ENCODE results near the gene AKAP8L.

The AKAP8L gene

DNA sequence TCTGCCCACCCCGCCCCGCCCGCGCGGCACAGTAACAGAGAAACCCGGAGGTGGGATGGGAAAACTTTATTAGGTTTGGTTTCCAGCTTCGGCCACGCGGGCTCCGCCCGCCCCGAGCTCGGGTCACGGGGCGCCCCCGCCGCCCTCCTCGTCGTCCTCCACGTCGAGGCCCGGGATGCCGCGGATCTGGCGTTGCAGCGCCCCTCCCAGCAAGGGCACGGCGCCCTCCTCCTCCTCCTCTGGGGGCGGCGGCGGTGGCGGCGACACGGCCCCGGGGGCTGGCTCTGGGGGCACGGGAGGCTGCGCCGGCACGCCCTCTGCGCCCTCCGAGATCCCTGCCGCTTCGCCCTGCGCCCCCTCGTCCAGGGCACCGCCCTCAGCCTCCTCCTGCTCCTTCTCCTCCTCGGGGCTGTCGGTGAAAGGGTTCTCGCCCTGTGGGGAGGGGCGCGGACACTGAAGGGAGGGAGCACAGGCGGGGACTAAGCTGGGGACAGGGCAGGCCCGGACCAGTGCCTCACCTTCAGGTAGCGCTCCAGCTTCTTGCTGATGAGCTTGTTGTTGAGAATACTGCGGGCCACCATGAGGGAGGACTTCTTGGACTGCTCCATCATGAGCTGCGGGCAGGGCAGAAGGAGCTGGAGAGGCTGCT lies 38.7 kb downstream of the AKAP8L start:
- peak overlapping the region; percentile 76 for H3K9ac ChIP-seq (ENCODE audit: low read depth, low read length)
- no peaks in the 10 kb centered on the region; the same call in 1 of the 2 replicates for H3K36me3 ChIP-seq (ENCODE audit: insufficient read depth, low read length)
- H3K4me1 ChIP-seq (ENCODE audit: insufficient read depth, low read length): peaks cover 12% of the 10 kb centered on the region
- H3K9me3 ChIP-seq (ENCODE audit: control insufficient read depth, insufficient read depth, low read length): no peaks in the 10 kb centered on the region

- Histone ChIP-seq H3K36me3 (ENCODE audit: insufficient read depth, low read length) (no peaks in the 10 kb centered on the region; the same call in 1 of the 2 replicates), H3K4me1 (ENCODE audit: insufficient read depth, low read length) (peaks cover 12% of the 10 kb centered on the region), H3K9me3 (ENCODE audit: control insufficient read depth, insufficient read depth, low read length) (no peaks in the 10 kb centered on the region), H3K9ac (ENCODE audit: low read depth, low read length) (peak within 1 kb of the TSS; percentile 99)
Observed at GRCh38 chr19:15379083-15379998, 39.4 kb downstream of the AKAP8L start, which contains the start of gene AKAP8. Gene AKAP8 (minus strand): TSS chr19:15379787. CDS start chr19:15379731, 56 bp downstream.

DNA sequence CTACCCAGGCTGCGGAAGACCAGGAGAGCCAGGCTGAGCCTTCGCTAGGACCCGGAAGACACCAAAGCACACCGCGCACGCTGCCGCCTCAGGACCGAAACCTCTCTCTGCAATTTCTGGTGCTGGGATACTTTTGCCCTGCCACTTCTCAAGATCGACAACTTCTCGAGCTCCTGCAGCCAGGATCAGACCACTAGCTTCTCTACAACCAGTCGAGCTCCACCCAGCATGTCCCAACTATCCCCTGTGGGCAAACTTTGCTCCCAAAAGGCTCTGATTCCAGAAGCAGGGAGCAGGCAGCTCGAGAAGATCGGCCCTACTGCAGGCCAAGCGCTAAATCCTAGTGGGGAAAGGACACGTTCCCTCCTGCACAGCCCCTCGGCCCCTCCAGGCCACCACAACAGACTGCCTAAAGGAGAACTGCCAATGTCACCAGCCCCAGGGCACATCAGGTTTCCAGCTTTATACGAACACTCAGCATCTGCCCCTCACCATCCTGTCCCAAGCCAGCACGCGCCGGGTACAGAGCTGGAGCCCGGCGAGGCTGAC lies 40.2 kb downstream of the AKAP8L start:
- no peaks in the 10 kb centered on the region for H3K9me3 ChIP-seq (ENCODE audit: control insufficient read depth, insufficient read depth, low read length)
- H3K4me1 ChIP-seq (ENCODE audit: insufficient read depth, low read length): peaks cover 12% of the 10 kb centered on the region
- no peaks in the 10 kb centered on the region; the same call in 1 of the 2 replicates for H3K36me3 ChIP-seq (ENCODE audit: insufficient read depth, low read length)

GRCh38 chr19:15374796-15375440 lies 43.9 kb downstream of the AKAP8L start:
- Histone ChIP-seq H3K4me1 (ENCODE audit: insufficient read depth, low read length) (peaks cover 3% of the 10 kb centered on the region; the same call in 1 of the 2 replicates), H3K9me3 (ENCODE audit: control insufficient read depth, insufficient read depth, low read length) (no peaks in the 10 kb centered on the region), H3K36me3 (ENCODE audit: insufficient read depth, low read length) (peaks cover 11% of the 10 kb centered on the region), H3K9ac (ENCODE audit: low read depth, low read length) (no peak overlapping the region)

More for the DNA sequence above, 40.2 kb downstream of the AKAP8L start:
- H3K9ac ChIP-seq (ENCODE audit: low read depth, low read length): peak overlapping the region; percentile 99

DNA sequence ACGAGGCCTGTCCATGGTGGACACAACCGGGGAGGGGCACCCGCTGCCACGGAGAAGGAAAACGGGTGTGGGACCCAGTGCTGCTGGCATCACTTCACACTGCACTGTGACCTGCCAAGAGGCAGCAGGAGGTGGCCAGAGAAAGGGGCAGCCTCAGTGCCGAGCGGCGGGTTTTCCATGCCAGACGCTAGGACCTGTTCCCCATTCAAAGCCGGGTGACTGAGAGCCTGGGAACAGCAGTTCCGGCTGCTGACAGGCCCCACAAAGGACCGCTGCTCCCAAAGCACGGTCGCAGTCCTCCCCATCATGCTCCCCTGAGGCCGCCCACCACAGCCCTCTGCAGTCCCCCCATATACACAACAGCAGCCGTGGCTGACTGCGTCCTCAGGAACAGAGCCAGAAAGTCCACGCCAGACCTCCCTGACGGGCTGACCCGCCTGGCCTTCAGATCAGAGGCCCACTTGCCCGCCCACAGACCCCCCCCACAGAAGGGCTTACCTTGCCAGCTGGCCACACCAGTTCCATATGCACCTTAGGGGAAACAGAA lies 44.6 kb downstream of the AKAP8L start:
- Histone ChIP-seq H3K9me3 (ENCODE audit: control insufficient read depth, insufficient read depth, low read length) (no peaks in the 10 kb centered on the region), H3K9ac (ENCODE audit: low read depth, low read length) (no peak overlapping the region), H3K36me3 (ENCODE audit: insufficient read depth, low read length) (peaks cover 11% of the 10 kb centered on the region), H3K4me1 (ENCODE audit: insufficient read depth, low read length) (peaks cover 3% of the 10 kb centered on the region; the same call in 1 of the 2 replicates)

- H3K36me3 ChIP-seq (ENCODE audit: insufficient read depth, low read length): peaks cover 11% of the 10 kb centered on the region
- no peaks in the 10 kb centered on the region for H3K9me3 ChIP-seq (ENCODE audit: control insufficient read depth, insufficient read depth, low read length)
- no peak overlapping the region for H3K9ac ChIP-seq (ENCODE audit: low read depth, low read length)
- H3K4me1 ChIP-seq (ENCODE audit: insufficient read depth, low read length): peaks cover 3% of the 10 kb centered on the region; the same call in 1 of the 2 replicates
Observed at GRCh38 chr19:15373644-15374043, 45.1 kb downstream of the AKAP8L start.

- Histone ChIP-seq H3K9ac (ENCODE audit: low read depth, low read length) (no peak overlapping the region), H3K4me1 (ENCODE audit: insufficient read depth, low read length) (peaks cover 3% of the 10 kb centered on the region; the same call in 1 of the 2 replicates), H3K36me3 (ENCODE audit: insufficient read depth, low read length) (peaks cover 14% of the 10 kb centered on the region), H3K9me3 (ENCODE audit: control insufficient read depth, insufficient read depth, low read length) (no peaks in the 10 kb centered on the region)
Observed at GRCh38 chr19:15372891-15373301, 45.9 kb downstream of the AKAP8L start.

DNA sequence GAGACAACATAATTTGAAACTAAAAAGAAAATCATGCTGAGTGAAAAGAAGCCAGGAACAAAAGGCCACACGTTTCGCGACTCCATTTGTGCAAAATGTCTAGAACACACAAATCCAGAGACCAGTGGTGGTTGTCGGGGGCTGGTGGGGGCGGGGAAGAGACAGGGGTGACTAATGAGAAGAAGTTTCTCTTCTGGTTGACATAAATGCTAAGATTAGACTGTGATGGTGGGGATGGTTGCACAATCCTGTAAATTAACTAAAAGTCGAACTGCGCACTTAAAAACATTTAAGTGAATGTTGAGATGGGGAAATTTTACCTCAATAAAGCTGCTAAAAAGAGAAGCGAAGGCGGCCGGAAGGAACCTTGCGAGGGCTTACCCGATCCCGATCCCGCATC lies 46.3 kb downstream of the AKAP8L start:
- no peaks in the 10 kb centered on the region for H3K9me3 ChIP-seq (ENCODE audit: control insufficient read depth, insufficient read depth, low read length)
- H3K4me1 ChIP-seq (ENCODE audit: insufficient read depth, low read length): peaks cover 3% of the 10 kb centered on the region; the same call in 1 of the 2 replicates
- H3K36me3 ChIP-seq (ENCODE audit: insufficient read depth, low read length): peaks cover 18% of the 10 kb centered on the region
- no peak overlapping the region for H3K9ac ChIP-seq (ENCODE audit: low read depth, low read length)

- Histone ChIP-seq H3K9ac (ENCODE audit: low read depth, low read length) (no peak overlapping the region), H3K36me3 (ENCODE audit: insufficient read depth, low read length) (peaks cover 23% of the 10 kb centered on the region), H3K4me1 (ENCODE audit: insufficient read depth, low read length) (no peaks in the 10 kb centered on the region), H3K9me3 (ENCODE audit: control insufficient read depth, insufficient read depth, low read length) (no peaks in the 10 kb centered on the region)
Observed at GRCh38 chr19:15371786-15372380, 46.9 kb downstream of the AKAP8L start.

GRCh38 chr19:15371119-15371518 lies 47.7 kb downstream of the AKAP8L start:
- Histone ChIP-seq H3K36me3 (ENCODE audit: insufficient read depth, low read length) (peaks cover 23% of the 10 kb centered on the region), H3K4me1 (ENCODE audit: insufficient read depth, low read length) (no peaks in the 10 kb centered on the region), H3K9ac (ENCODE audit: low read depth, low read length) (no peak overlapping the region), H3K9me3 (ENCODE audit: control insufficient read depth, insufficient read depth, low read length) (no peaks in the 10 kb centered on the region)

- Histone ChIP-seq H3K9ac (ENCODE audit: low read depth, low read length) (no peak overlapping the region), H3K36me3 (ENCODE audit: insufficient read depth, low read length) (peaks cover 29% of the 10 kb centered on the region), H3K4me1 (ENCODE audit: insufficient read depth, low read length) (no peaks in the 10 kb centered on the region), H3K9me3 (ENCODE audit: control insufficient read depth, insufficient read depth, low read length) (no peaks in the 10 kb centered on the region)
Observed at GRCh38 chr19:15369594-15369891, 49.2 kb downstream of the AKAP8L start.

GRCh38 chr19:15368798-15369593 lies 49.8 kb downstream of the AKAP8L start:
- H3K4me1 ChIP-seq (ENCODE audit: insufficient read depth, low read length): no peaks in the 10 kb centered on the region
- H3K9ac ChIP-seq (ENCODE audit: low read depth, low read length): no peak overlapping the region
- H3K9me3 ChIP-seq (ENCODE audit: control insufficient read depth, insufficient read depth, low read length): no peaks in the 10 kb centered on the region
- H3K36me3 ChIP-seq (ENCODE audit: insufficient read depth, low read length): peaks cover 29% of the 10 kb centered on the region

DNA sequence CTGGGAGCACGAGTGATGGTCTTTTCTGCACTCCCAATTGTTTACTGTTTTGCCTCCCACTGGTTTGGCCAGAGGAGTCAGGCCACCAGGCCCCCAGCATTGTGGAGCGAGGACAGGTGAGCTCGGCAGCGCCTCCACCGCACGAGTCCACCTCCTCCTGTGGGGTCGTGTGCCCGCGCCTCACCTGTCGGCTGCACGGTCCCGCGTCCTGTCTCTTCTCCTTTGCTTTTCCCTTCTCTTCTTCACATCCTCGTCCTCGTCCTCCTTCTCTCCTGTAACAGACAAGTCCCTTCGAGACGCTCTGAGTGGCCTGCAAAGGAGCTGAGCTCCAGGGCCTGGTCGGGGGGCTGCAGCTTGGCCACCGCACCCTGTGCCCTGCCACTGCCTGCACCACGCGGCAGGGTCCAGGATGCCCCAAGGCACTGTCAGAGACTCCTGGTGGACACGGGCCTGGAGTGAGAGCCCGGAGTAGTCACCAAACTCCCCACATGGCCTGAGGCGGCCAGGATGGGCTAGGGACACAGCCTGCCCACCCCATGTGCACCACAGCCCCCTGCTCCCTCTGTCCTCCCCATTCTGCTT lies 50.6 kb downstream of the AKAP8L start:
- Histone ChIP-seq H3K9me3 (ENCODE audit: control insufficient read depth, insufficient read depth, low read length) (no peaks in the 10 kb centered on the region), H3K9ac (ENCODE audit: low read depth, low read length) (no peak overlapping the region), H3K36me3 (ENCODE audit: insufficient read depth, low read length) (peaks cover 29% of the 10 kb centered on the region), H3K4me1 (ENCODE audit: insufficient read depth, low read length) (no peaks in the 10 kb centered on the region)
